Measurements from ENCODE around the gene RNF113A.
"Not testable (repeated sequence)": the region's sequence is repeated elsewhere in the genome, so short reads cannot be mapped to it uniquely, and the experiment has no call there.

Gene RNF113A

DNA sequence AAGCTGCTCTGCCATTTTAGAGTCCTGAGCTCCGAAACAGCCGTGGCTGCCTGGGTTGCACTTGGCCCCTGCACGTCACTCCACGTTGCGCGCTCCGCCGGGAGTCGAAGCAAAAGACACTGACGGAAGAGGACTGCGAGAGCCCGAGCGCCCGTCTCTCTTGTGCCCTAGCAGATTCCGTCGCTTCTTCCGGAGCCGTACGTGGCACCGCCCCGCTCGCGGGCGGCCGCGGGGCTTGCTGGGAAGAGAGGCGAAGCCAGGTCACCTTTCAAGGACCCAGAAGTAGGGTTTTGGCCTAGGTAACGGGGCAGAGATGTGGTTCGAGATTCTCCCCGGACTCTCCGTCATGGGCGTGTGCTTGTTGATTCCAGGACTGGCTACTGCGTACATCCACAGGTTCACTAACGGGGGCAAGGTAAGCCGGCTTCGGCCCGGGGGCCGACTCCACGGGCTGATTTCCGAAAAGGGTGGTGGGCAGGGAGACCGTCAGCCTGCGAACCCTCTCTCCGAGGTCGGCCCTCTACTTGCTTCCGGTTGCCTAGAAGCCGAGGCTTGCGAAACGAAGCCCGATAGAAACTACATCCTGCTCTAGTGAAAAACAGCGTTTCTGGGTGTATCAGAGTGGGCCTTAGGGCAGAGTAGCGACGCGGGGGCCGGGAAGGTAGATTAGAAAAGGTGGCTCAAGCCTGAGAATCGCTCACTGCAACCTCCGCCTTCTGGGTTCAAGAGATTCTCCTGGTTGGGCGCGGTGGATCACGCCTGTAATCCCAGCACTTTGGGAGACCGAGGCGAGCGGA, at the start of gene RNF113A, which contains the start of gene NDUFA1:
RNF113A (minus strand) TSS at position 135 of the 797 bp plus-strand sequence; CDS start at position 15, 120 bp downstream.
NDUFA1 (plus strand) TSS at position 234 of the 797 bp plus-strand sequence; CDS start at position 314, 80 bp downstream.
- Mint-ChIP-seq H3K4me3 (peak within 1 kb of the TSS; percentile 87), H3K36me3 (peaks cover 19% of the 10 kb centered on the region), H3K27me3 (no peaks in the 10 kb centered on the region), H3K27ac (peak within 1 kb of the TSS; percentile 98), H3K9me3 (no peaks in the 10 kb centered on the region), H3K4me1 (peaks cover 24% of the 10 kb centered on the region)
- peak; percentile 89 for DNase-seq
- CTCF ChIA-PET: interaction anchor here (1.2 kb wide), 1 partner anchor 16 kb away, joined by 3 read pairs; no protein-coding TSS in a partner anchor

GRCh38 chrX:119919835-119920585, 48.5 kb upstream of the RNF113A start:
- Mint-ChIP-seq H3K4me3 (no peak overlapping the region), H3K9me3 (no peaks in the 10 kb centered on the region), H3K27ac (no peak overlapping the region), H3K27me3 (no peaks in the 10 kb centered on the region), H3K36me3 (peaks cover 4% of the 10 kb centered on the region), H3K4me1 (no peaks in the 10 kb centered on the region)
- no peak for DNase-seq
- CTCF ChIA-PET: no interaction called here

- CTCF ChIA-PET: no interaction called here
- no peaks in the 10 kb centered on the region for H3K27me3 Mint-ChIP-seq
- H3K4me3 Mint-ChIP-seq: no peak overlapping the region
- H3K4me1 Mint-ChIP-seq: no peaks in the 10 kb centered on the region
- no peak for DNase-seq
- no peak overlapping the region for H3K27ac Mint-ChIP-seq
- H3K36me3 Mint-ChIP-seq: no peaks in the 10 kb centered on the region
- no peaks in the 10 kb centered on the region for H3K9me3 Mint-ChIP-seq
These were observed 46.3 kb upstream of the RNF113A start for GRCh38 chrX:119917877-119918276.

DNA sequence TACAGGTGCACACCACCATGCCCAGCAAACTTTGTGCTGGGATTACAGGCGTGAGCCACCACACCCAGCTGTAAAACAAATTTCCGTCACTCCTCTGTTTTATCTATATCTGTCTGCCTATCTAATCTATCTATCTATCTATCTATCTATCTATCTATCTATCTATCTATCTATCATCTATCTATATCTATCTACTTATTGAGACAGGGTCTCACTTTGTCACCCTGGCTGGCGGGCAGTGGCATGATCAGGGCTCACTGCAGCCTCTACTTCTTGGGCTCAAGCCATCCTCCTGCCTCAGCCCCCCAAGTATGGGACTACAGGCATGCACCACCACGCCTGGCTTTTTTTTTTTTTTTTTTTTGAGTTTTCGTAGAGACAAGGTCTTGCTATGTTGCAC, 44.8 kb upstream of the RNF113A start:
- Mint-ChIP-seq H3K27ac (no peak overlapping the region), H3K4me1 (no peaks in the 10 kb centered on the region), H3K9me3 (no peaks in the 10 kb centered on the region), H3K36me3 (no peaks in the 10 kb centered on the region), H3K27me3 (no peaks in the 10 kb centered on the region), H3K4me3 (no peak overlapping the region)
- no peak for DNase-seq
- CTCF ChIA-PET: no interaction called here

DNA sequence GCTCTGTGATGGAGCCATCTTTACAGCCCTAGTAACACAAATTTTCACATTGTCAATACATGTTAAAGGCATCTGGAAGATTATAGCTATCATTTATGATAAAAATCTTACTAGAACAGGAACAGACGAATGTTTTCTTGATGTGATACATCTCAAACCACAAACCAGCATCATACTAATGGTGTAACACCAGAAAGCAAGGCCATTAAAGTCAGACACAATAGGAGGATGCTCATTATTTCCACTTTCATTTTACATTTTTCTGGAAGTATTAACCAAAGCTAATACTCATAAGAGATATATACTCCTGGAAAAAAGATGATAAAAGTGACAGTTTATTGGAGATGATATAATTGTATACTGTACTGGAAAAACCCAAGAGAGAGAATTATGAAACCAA, 29.4 kb upstream of the RNF113A start:
- H3K36me3 Mint-ChIP-seq: no peaks in the 10 kb centered on the region
- no peaks in the 10 kb centered on the region for H3K27me3 Mint-ChIP-seq
- H3K4me3 Mint-ChIP-seq: no peak overlapping the region
- H3K4me1 Mint-ChIP-seq: no peaks in the 10 kb centered on the region
- no peak for DNase-seq
- no peak overlapping the region for H3K27ac Mint-ChIP-seq
- CTCF ChIA-PET: no interaction called here
- no peaks in the 10 kb centered on the region for H3K9me3 Mint-ChIP-seq

DNA sequence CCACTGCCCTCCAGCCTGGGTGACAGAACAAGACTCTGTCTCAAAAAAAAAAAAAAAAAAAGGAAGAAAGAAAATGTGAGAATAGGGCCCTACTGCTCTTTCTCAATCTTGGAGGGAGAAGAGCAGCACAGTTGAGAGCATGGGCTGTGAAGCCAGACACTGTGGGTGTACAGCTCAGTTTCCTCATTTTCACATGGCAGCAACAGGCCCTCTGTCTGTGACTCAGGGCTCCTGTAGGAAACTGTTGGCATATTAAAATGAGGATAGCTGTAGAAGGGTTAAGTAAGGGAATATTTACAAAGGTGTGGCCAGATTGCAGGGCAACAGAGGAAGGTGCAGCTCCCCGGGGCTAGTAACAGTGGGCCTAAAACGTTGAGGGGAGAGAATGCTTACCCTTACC, 27.6 kb upstream of the RNF113A start:
- no peaks in the 10 kb centered on the region for H3K9me3 Mint-ChIP-seq
- no peak overlapping the region for H3K4me3 Mint-ChIP-seq
- no peaks in the 10 kb centered on the region for H3K4me1 Mint-ChIP-seq
- no peaks in the 10 kb centered on the region for H3K36me3 Mint-ChIP-seq
- no peaks in the 10 kb centered on the region for H3K27me3 Mint-ChIP-seq
- CTCF ChIA-PET: no interaction called here
- H3K27ac Mint-ChIP-seq: no peak overlapping the region
- DNase-seq: no peak

DNA sequence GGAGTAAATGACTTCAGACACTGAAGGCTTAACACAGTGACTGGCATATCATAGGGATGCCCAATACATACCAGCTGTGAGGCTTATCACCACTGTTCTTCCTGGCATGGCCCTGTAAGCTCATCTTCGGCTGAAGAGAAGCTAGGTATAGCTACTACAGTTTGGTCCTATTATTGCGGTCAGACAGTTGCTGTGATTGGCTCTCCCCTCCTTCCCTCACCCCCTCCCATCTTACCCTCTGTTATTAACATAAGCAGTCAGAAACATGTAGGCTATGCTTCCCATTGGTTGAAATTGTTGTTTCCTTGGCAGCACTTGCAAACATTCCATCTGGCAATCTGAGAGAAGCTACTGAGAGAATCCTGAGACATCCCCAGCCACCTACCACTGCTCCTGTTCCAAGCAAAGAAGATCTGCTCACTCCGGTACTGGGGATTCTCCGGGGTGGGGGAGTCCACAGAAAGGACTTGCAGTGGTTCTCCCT, 24.4 kb upstream of the RNF113A start, which contains the start of gene AKAP14:
AKAP14 (plus strand) TSS at position 51 of the 484 bp plus-strand sequence. CDS start 7,331 bp downstream, outside the sequence.
- Mint-ChIP-seq H3K27me3 (peaks cover 10% of the 10 kb centered on the region), H3K4me3 (no peak within 1 kb of the TSS), H3K4me1 (no peaks in the 10 kb centered on the region), H3K36me3 (no peaks in the 10 kb centered on the region), H3K9me3 (no peaks in the 10 kb centered on the region), H3K27ac (no peak within 1 kb of the TSS)
- DNase-seq: no peak
- CTCF ChIA-PET: no interaction called here

DNA sequence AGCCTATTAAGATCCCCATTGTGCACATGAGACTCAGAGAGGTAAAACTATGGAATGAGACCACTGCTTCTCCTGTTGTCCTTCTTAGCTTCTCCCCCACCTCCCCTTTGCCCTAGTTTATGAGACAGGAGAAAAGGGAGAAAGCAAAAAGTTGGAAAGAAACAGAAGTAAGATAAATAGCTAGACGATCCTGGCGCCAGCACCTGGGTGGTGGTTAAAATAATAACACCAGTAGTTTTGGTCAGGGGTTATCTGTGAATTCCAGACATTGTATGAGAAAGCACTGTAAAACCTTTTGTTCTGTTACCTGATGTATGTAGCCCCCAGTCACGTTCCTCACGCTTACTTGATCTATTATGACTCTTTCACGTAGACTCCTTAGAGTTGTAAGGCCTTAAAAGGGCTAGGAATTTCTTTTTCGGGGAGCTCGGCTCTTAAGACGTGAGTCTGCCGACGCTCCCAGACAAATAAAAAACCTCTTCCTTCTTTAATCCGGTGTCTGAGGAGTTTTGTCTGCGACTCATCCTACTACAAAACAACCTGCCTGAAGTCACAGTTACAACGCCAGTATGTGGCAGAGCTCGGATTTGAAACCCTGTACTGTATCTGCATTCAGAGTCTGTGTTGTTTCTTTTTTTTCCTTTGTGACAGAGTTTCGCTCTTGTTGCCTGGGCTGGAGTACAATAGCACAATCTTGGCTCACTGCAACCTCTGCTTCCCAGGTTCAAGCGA, 20.6 kb upstream of the RNF113A start:
- H3K4me1 Mint-ChIP-seq, DNase-seq, H3K9me3 Mint-ChIP-seq, H3K36me3 Mint-ChIP-seq, H3K4me3 Mint-ChIP-seq, CTCF ChIA-PET, H3K27ac Mint-ChIP-seq: not testable (repeated sequence)
- H3K27me3 Mint-ChIP-seq: peaks cover 31% of the 10 kb centered on the region

DNA sequence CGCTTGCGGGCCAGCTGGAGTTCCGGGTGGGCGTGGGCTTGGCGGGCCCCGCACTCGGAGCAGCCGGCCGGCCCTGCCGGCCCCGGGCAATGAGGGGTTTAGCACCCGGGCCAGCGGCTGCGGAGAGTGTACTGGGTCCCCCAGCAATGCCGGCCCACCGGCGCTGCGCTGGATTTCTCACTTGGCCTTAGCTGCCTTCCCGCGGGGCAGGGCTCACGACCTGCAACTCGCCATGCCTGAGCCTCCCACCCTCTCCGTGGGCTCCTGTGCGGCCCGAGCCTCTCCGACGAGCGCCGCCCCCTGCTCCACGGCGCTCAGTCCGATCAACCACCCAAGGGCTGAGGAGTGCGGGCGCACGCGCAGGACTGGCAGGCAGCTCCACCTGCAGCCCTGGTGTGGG, 19.1 kb upstream of the RNF113A start:
- Mint-ChIP-seq H3K4me1 (peaks cover 15% of the 10 kb centered on the region), H3K27me3 (peaks cover 31% of the 10 kb centered on the region)
- CTCF ChIA-PET, H3K9me3 Mint-ChIP-seq, H3K4me3 Mint-ChIP-seq, H3K27ac Mint-ChIP-seq, DNase-seq, H3K36me3 Mint-ChIP-seq: not testable (repeated sequence)

DNA sequence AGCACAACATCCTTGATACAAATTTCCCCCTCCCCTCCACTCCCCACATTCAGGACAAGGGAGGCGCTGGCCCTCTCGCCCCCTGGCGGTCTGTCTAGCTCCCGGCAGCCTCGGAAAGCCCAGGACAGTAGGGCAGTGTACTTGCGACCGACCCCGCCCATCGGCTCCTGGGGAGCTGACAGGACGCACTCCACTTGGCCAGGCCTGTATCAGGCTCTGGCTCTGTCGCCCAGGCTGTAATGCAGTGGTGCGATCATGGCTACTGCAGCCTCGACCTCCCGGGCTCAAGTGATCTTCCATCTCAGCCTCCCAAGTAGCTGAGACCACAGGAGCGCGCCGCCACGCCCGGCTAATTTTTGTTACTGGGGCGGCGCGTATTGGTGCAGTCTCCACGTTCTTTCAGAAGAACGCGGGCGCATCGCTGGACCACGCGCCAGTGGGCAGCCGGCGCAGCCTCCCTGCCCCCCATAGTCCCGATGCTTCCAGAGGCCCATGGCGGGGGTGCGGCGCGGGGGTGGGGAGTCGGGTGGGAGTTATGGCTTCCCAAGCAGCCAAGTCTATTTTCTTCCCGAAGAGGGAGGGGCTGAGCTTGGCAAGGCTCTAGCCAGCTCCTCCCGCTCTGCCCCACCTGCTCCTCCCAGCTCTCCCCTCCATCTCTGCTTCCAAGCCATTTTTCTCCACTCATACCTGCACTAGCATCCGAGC, 16.3 kb upstream of the RNF113A start:
- Mint-ChIP-seq H3K4me1 (peaks cover 17% of the 10 kb centered on the region), H3K9me3 (no peaks in the 10 kb centered on the region), H3K27me3 (peaks cover 24% of the 10 kb centered on the region), H3K4me3 (peak overlapping the region; percentile 28), H3K27ac (peak overlapping the region; percentile 52), H3K36me3 (no peaks in the 10 kb centered on the region)
- CTCF ChIA-PET: interaction anchor here (0.6 to 1.4 kb wide), 7 partner anchors 10 to 1237 kb away, joined by 3 to 4 read pairs (median 3); partner anchors contain the start of genes RPL39 and SLC25A5
- peak; percentile 70 for DNase-seq

DNA sequence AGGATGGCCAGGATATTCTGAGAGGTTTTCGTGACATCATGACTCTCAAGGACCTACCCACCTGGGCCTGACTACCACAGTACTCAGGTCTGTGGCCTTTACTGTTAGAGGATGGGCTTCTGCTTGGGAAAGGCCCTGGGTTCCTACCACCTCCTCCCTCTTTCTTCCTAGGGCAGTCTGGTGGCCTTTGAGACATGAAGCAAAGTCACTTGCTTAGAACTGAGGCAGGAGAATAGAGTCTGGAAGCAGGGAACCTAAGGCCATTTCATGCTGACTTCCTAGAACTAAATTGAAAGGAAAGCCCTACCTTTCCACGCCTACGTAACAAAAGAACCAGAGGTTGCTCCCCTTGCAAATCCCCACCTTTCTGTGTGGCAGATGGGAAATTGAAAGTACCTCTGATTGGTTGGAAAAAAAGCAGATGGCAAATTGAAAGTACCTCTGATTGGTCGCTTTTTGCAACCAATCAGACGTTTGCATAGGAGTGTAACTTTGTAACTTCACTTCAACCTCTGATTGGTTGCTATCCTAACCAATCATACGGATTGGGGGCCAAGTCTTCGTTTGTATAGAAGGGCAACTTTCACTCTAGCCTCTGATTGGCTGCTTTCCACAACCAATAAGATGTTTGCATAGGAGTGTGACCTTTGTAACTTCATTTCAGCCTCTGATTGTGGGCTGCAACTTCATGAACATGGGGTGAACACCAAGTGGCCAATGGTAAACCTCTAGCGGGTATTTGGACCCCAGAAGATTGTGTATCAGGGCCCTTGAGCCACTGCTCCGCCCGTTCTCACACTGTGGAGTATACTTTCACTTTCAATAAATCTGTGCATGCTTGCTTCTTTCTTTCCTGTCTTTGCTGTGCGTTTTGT, 14.3 kb upstream of the RNF113A start:
- Mint-ChIP-seq H3K27ac (peak overlapping the region; percentile 67), H3K4me1 (peaks cover 19% of the 10 kb centered on the region), H3K9me3 (no peaks in the 10 kb centered on the region), H3K27me3 (peaks cover 21% of the 10 kb centered on the region), H3K4me3 (peak overlapping the region; percentile 33), H3K36me3 (no peaks in the 10 kb centered on the region)
- CTCF ChIA-PET: no interaction called here
- DNase-seq: peak; percentile 37

- Mint-ChIP-seq H3K4me3 (no peak overlapping the region), H3K27me3 (no peaks in the 10 kb centered on the region), H3K4me1 (peaks cover 23% of the 10 kb centered on the region), H3K27ac (peak overlapping the region; percentile 70), H3K36me3 (peaks cover 10% of the 10 kb centered on the region), H3K9me3 (no peaks in the 10 kb centered on the region)
- DNase-seq: peak; percentile 45
- CTCF ChIA-PET: interaction anchor here (0.7 to 1.9 kb wide), 5 partner anchors 11 to 96 kb away, joined by 3 to 8 read pairs (median 3); partner anchors contain the start of genes RPL39 and UPF3B
These were observed 9.3 kb upstream of the RNF113A start for GRCh38 chrX:119880552-119881437.
